ENCODE results near the gene LTBP1. TPM values are rescaled to one million over a fixed set of nuclear protein-coding genes. Genes with fewer than 3 reads are reported as not detected.

Gene LTBP1
- polyA plus RNA-seq, 1 experiment: 124 TPM

GRCh38 chr2:33340280-33340679 is 393.5 kb downstream of the LTBP1 start:
- POLR2A ChIA-PET: no interaction called here
- DNase-seq (ENCODE audit: low read depth): no peak
- peaks cover 2% of the 10 kb centered on the region; the same call in 1 of the 2 replicates for H3K36me3 ChIP-seq (ENCODE audit: control insufficient read depth, insufficient read depth, low read length)

GRCh38 chr2:33342171-33342570 is 395.4 kb downstream of the LTBP1 start:
- no peak for DNase-seq (ENCODE audit: low read depth)
- H3K27me3 ChIP-seq (ENCODE audit: control insufficient read depth, insufficient read depth, low read length): no peaks in the 10 kb centered on the region
- peaks cover 2% of the 10 kb centered on the region; the same call in 1 of the 2 replicates for H3K36me3 ChIP-seq (ENCODE audit: control insufficient read depth, insufficient read depth, low read length)
- TF ChIP-seq CTCF (IDR thresholded peaks at IDR 0.05; ENCODE audit: insufficient read depth, low read depth, low read length): no peak
- CTCF ChIA-PET: no interaction called here
- POLR2A ChIA-PET: no interaction called here
- no peak overlapping the region for H3K4me3 ChIP-seq (ENCODE audit: low read depth, low read length)

More at GRCh38 chr2:33340280-33340679, 393.5 kb downstream of the LTBP1 start:
- H3K27me3 ChIP-seq (ENCODE audit: control insufficient read depth, insufficient read depth, low read length): no peaks in the 10 kb centered on the region
- no peak overlapping the region for H3K4me3 ChIP-seq (ENCODE audit: low read depth, low read length)
- CTCF ChIA-PET: interaction anchor here (0.6 kb wide), 1 partner anchor 12 kb away, joined by 3 read pairs; no protein-coding TSS in a partner anchor
- TF ChIP-seq CTCF (IDR thresholded peaks at IDR 0.05; ENCODE audit: insufficient read depth, low read depth, low read length): no peak

GRCh38 chr2:33342705-33343104 is 396.0 kb downstream of the LTBP1 start:
- Histone ChIP-seq H3K27me3 (ENCODE audit: control insufficient read depth, insufficient read depth, low read length) (no peaks in the 10 kb centered on the region), H3K36me3 (ENCODE audit: control insufficient read depth, insufficient read depth, low read length) (peaks cover 2% of the 10 kb centered on the region; the same call in 1 of the 2 replicates), H3K4me3 (ENCODE audit: low read depth, low read length) (no peak overlapping the region)
- TF ChIP-seq CTCF (IDR thresholded peaks at IDR 0.05; ENCODE audit: insufficient read depth, low read depth, low read length): no peak
- ChIA-PET POLR2A (no interaction called here), CTCF (no interaction called here)
- no peak for DNase-seq (ENCODE audit: low read depth)

GRCh38 chr2:33343387-33343895 is 396.7 kb downstream of the LTBP1 start:
- Histone ChIP-seq H3K27me3 (ENCODE audit: control insufficient read depth, insufficient read depth, low read length) (no peaks in the 10 kb centered on the region), H3K4me3 (ENCODE audit: low read depth, low read length) (no peak overlapping the region), H3K36me3 (ENCODE audit: control insufficient read depth, insufficient read depth, low read length) (peaks cover 2% of the 10 kb centered on the region; the same call in 1 of the 2 replicates)
- no peak for TF ChIP-seq CTCF (IDR thresholded peaks at IDR 0.05; ENCODE audit: insufficient read depth, low read depth, low read length)
- no peak for DNase-seq (ENCODE audit: low read depth)
- ChIA-PET CTCF (no interaction called here), POLR2A (no interaction called here)

- DNase-seq (ENCODE audit: low read depth): no peak
- Histone ChIP-seq H3K36me3 (ENCODE audit: control insufficient read depth, insufficient read depth, low read length) (no peaks in the 10 kb centered on the region), H3K4me3 (ENCODE audit: low read depth, low read length) (no peak overlapping the region), H3K27me3 (ENCODE audit: control insufficient read depth, insufficient read depth, low read length) (no peaks in the 10 kb centered on the region)
- CTCF ChIA-PET: interaction anchor here (1.0 kb wide), 1 partner anchor 9 kb away, joined by 3 read pairs; no protein-coding TSS in a partner anchor
- no peak for TF ChIP-seq CTCF (IDR thresholded peaks at IDR 0.05; ENCODE audit: insufficient read depth, low read depth, low read length)
- POLR2A ChIA-PET: no interaction called here
These were observed 397.5 kb downstream of the LTBP1 start for GRCh38 chr2:33344230-33344629.

All from BJ (cell line).